Fibroblast of pulmonary artery (primary cell): ENCODE results near the gene AP1AR.

Source experiments
- DNase-seq: peaks from one replicate; pipeline ENCODE4 v3.0.0-alpha.2; 2010; ENCODE audit warnings: low read depth
- H3K4me3 ChIP-seq: replicated peaks from 2 replicates; pipeline ENCODE4 v1.5.1; 2011; ENCODE audit warnings: low read depth, mild to moderate bottlenecking, control low read depth, low read length, moderate library complexity
- TF ChIP-seq, protein P1 (sequence below): IDR thresholded peaks from 2 replicates; pipeline ENCODE4 v1.5.1; 2011; ENCODE audit warnings: mild to moderate bottlenecking, control low read depth, low read length, inconsistent platforms; ENCODE audit errors: missing control alignments

The AP1AR gene

DNA sequence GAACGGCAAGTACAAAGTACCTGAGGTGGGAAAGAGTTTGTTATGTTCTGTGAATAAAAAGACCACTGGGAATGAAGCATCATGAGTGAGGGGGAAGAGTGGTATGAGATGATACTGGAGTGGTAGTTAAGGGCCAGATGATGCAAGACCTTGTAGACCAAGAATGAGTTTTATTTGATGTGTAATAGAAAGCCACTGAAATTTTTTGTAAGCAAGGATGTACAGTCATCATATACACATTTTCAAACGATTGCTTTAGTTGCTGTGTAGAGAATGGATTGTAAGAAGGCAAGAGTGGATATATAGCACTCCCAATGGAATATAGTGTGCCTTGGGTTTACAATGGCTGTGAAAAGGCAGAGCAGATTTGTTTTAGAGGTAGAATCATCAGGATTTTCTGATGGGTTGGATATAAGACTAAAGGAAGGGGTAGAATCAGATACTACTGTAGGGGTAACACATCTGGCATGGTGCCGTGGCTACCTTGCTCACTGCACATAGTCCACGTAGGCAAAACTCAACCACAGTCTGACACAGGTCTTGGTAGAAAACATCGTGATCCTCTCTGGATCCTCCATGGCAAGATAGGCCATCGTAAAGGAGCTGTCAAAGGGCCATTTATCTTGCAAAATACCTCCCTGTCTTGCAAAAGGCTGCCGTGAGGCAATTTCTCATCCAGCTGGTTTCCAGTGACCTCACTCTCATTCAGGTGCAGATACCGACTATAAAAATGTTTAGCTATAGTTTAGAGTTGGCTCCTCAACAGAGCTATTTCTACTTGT, 39.2 kb downstream of the AP1AR start:
- DNase-seq: peak; percentile 66
- no peak overlapping the region for H3K4me3 ChIP-seq
- TF ChIP-seq, protein P1, sequence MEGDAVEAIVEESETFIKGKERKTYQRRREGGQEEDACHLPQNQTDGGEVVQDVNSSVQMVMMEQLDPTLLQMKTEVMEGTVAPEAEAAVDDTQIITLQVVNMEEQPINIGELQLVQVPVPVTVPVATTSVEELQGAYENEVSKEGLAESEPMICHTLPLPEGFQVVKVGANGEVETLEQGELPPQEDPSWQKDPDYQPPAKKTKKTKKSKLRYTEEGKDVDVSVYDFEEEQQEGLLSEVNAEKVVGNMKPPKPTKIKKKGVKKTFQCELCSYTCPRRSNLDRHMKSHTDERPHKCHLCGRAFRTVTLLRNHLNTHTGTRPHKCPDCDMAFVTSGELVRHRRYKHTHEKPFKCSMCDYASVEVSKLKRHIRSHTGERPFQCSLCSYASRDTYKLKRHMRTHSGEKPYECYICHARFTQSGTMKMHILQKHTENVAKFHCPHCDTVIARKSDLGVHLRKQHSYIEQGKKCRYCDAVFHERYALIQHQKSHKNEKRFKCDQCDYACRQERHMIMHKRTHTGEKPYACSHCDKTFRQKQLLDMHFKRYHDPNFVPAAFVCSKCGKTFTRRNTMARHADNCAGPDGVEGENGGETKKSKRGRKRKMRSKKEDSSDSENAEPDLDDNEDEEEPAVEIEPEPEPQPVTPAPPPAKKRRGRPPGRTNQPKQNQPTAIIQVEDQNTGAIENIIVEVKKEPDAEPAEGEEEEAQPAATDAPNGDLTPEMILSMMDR: no peak

DNA sequence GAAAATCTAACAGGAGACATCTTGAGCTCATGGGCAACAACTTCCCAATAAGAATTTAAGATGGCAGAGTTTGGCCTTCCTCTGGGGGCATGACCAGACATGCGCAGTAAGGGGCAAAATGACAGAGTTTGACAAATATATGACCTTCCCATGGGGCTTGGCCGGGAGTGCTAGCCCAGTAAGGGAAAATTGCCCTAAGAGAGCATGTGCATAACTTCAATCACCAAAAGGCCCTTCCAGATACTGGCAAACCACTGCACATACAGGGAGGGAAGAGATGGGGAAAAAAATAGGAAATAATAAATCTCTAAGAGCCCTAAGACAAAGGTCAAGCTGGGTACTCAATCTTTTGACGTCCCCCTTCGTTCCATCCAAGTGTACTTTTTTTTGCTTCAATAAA, 40.7 kb downstream of the AP1AR start:
- TF ChIP-seq, protein P1: no peak
- DNase-seq: no peak

DNA sequence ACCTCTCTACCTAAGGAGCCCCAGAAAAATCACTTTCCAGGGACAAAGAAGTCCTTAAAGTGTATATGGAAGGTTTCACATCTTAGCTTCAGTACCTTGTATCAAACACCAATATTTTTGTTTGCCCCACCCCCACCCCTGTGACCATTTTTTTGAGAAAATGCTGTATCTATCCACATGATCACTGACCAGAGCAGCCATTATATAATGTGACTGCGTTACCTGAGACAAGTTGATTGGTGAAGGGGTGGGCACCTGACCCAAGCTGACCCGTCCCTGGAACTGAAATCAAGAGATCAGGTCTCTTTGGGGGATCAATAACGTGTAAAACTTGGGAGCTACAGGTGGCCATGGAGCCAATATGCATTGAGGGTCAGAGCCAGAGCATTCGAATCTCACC, 43.4 kb downstream of the AP1AR start:
- no peak for DNase-seq
- no peak overlapping the region for H3K4me3 ChIP-seq
- TF ChIP-seq, protein P1: no peak

More for the DNA sequence above, 40.7 kb downstream of the AP1AR start:
- H3K4me3 ChIP-seq: no peak overlapping the region

DNA sequence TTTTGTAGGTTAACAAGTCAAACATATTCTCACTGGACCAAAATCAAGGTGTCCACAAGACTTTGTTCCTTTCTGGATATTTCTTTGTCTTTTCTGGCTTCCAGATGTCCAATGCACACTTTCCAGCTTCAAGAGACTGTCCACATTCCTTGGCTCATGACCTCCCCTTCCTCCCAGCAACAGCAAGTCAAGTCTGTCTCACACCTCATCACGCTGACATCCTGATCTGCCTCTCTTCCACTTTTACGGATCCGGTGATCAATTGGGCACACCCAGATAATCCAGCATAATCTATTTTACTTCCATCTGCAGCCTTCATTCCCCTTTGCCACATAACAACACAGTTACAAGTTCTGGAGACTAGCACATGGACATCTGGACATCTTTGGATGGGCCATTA, 44.5 kb downstream of the AP1AR start:
- TF ChIP-seq, protein P1: no peak
- no peak for DNase-seq
- H3K4me3 ChIP-seq: no peak overlapping the region

DNA sequence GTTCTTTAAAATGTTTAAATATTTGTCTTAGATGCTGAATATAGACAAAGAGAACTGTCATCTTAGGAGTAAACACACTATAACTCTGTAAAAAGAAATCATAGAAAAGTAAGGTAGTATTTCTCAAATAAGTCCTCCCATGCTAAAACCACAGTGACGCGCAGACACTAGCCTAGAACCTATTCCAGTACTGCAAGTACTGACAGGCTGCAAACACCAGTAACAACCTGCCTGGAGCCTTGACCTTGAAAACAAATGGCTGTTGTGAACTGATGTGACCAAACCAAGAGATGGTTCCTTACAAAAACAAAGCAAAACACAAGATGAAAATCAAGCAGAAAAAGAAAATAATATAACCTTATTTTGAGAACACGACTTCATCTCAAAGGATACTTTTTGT, 45.6 kb downstream of the AP1AR start:
- no peak for DNase-seq
- TF ChIP-seq, protein P1: no peak
- no peak overlapping the region for H3K4me3 ChIP-seq

DNA sequence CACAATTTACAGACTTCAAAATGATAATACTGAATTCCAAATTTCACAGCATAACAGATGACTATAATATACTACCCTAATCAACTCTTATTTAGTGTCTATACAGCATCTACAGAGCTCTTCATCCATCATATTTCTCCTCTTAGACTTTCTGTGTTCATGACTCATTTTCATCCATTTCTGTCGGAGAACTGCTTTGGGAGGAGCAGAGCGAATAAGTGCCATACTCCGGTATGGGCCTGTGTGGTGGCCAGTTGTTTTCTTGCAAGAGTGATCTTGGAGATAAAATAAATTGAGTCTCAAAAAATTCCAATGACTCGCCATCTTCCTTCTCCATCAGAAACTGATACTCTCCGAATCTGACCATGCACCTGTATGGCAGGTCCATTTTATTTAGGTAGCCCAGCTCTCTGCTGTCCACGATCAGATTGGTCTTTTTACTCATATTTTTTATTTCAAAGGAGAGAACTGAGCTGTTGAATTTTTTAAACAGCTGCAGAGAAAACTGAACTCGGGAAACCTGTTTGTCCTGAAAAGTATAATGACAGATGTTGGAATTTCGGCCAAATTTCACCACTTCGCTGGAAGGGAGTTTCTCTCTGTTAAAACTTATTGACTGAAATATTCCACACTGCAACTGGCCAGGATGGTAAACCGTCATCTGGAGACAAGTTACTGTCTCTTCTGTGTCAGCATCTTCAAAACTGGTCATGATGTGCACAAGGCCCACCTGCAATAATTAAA, 46.3 kb downstream of the AP1AR start:
- TF ChIP-seq, protein P1: no peak
- no peak for DNase-seq
- no peak overlapping the region for H3K4me3 ChIP-seq
